Thymus (tissue), 11 donors: Measurements from ENCODE around the gene CCDC59. TPM values are rescaled to one million over a fixed set of nuclear protein-coding genes. Genes with fewer than 3 reads are reported as not detected.
A peak's percentile ranks its signal among the peaks of the same experiment; 100 is the strongest.
"Not testable (repeated sequence)": the region's sequence is repeated elsewhere in the genome, so short reads cannot be mapped to it uniquely, and the experiment has no call there.

Experiments
- DNase-seq, 9 donors: peaks; one replicate each; pipeline ENCODE4 v3.0.0-alpha.2; 2013; ENCODE audit warnings: low spot score in 9 of 9, low read depth in 6 of 9, missing footprints in 1 of 9
- H3K27ac ChIP-seq, 2 donors: one replicate each; pipeline ENCODE4 v1.5.1; 2013; ENCODE audit warnings: control low read depth in 1 of 2, low read depth in 1 of 2, low read length in 1 of 2, mild to moderate bottlenecking in 1 of 2, moderate library complexity in 1 of 2
- H3K27me3 ChIP-seq, 2 donors: one replicate each; pipeline ENCODE4 v1.5.1; 2013; ENCODE audit warnings: low read length in 1 of 2; ENCODE audit not compliant: control insufficient read depth in 2 of 2, insufficient read depth in 1 of 2
- H3K36me3 ChIP-seq, 2 donors: one replicate each; pipeline ENCODE4 v1.5.1; 2013; ENCODE audit warnings: low read length in 1 of 2, mild to moderate bottlenecking in 1 of 2, moderate library complexity in 1 of 2; ENCODE audit not compliant: control insufficient read depth in 2 of 2, insufficient read depth in 2 of 2
- H3K4me1 ChIP-seq, 2 donors: one replicate each; pipeline ENCODE4 v1.5.1; 2013; ENCODE audit warnings: low read length in 2 of 2; ENCODE audit not compliant: control insufficient read depth in 2 of 2, insufficient read depth in 2 of 2
- H3K4me3 ChIP-seq, 2 donors: one replicate each; pipeline ENCODE4 v1.5.1; 2013; ENCODE audit warnings: low read length in 2 of 2, control low read depth in 1 of 2, mild to moderate bottlenecking in 1 of 2
- H3K9me3 ChIP-seq, 2 donors: one replicate each; pipeline ENCODE4 v1.5.1; 2013; ENCODE audit warnings: low read length in 1 of 2, mild to moderate bottlenecking in 1 of 2; ENCODE audit not compliant: control insufficient read depth in 2 of 2, insufficient read depth in 1 of 2
- WGBS: extraction: QIAGEN DNeasy Blood & Tissue Kit; methylation state at CpG from one replicate; pipeline ENCODE4 v1.1.7; 2013; 5-methylcytosine and 5-hydroxymethylcytosine counted together
- polyA plus RNA-seq: library from polyadenylated mRNA; stranded (reverse); fragments of 200-250 nt; gene quantifications from one replicate; pipeline ENCODE4 v1.2.3, GENCODE V29; 2013
- total RNA-seq: library from RNA; stranded (reverse); fragments of 120-200 nt; gene quantifications from one replicate; pipeline ENCODE4 v1.2.4, GENCODE V29; 2013
- donor health status: healthy.

CCDC59 gene
- total and polyA plus RNA-seq, 2 donors: 51.2 to 88.1 TPM

- Histone ChIP-seq H3K27me3 (no peaks in the 10 kb centered on the region), H3K27ac (no peak overlapping the region), H3K4me3 (no peak overlapping the region), H3K36me3 (no peaks in the 10 kb centered on the region), H3K9me3 (peaks cover 0 to 4% of the 10 kb centered on the region in 2 donors), H3K4me1 (no peaks in the 10 kb centered on the region)
- peak in 1 of 9 donors; percentile 4 for DNase-seq
- WGBS: 91% methylated on average over 1 of the region's 1 CpG
These were observed 8.0 kb upstream of the CCDC59 start for GRCh38 chr12:82366197-82366596.

DNA sequence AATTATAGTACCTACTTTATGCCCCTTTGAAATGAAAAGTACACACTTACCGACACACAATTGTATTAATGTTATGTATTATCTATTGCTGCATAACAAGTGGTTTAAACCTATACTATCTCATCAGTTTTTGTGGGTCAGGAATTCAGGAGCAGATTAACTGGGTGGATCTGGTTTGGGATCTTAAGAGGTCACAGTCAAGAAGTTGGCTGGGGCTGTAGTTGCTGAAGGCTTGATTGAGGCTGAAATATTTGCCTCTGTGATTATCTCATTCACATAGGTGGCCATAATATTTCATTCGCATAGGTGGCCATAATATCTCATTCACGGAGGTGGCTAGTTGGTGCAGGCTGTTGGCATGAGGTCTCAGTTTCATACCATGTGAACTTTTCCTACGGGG is 5.8 kb upstream of the CCDC59 start:
- Histone ChIP-seq H3K4me3 (no peak overlapping the region), H3K36me3 (no peaks in the 10 kb centered on the region), H3K27me3 (no peaks in the 10 kb centered on the region), H3K4me1 (peaks cover 3% of the 10 kb centered on the region in 2 donors), H3K27ac (no peak overlapping the region), H3K9me3 (no peaks in the 10 kb centered on the region)
- DNase-seq: no peak
- over 99% methylated on average over 4 of the region's 4 CpGs for WGBS

DNA sequence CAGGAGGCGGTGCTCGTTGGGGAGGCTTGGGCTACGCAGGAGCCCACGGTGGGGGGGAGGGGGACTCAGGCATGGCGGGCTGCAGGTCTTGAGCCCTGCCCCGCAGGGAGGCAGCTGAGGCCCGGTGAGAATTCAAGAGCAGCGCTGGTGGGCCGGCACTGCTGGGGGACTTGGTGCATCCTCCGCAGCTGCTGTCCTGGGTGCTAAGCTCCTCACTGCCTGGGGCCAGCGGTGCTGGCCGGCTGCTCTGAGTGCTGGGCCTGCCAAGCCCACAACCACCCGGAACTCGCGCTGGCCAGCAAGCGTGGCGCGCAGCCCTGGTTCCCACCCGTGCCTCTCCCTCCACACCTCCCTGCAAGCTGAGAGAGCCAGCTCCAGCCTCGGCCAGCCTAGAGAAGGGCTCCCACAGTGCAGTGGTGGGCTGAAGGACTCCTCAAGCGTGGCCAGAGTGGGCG is 3.3 kb upstream of the CCDC59 start:
- Histone ChIP-seq H3K4me3 (no peak overlapping the region), H3K36me3 (peaks cover 0 to 5% of the 10 kb centered on the region in 2 donors), H3K27me3 (no peaks in the 10 kb centered on the region), H3K9me3 (no peaks in the 10 kb centered on the region), H3K27ac (no peak overlapping the region), H3K4me1 (peaks cover 3 to 7% of the 10 kb centered on the region in 2 donors)
- DNase-seq: no peak
- 87% methylated on average over 22 of the region's 22 CpGs for WGBS

DNA sequence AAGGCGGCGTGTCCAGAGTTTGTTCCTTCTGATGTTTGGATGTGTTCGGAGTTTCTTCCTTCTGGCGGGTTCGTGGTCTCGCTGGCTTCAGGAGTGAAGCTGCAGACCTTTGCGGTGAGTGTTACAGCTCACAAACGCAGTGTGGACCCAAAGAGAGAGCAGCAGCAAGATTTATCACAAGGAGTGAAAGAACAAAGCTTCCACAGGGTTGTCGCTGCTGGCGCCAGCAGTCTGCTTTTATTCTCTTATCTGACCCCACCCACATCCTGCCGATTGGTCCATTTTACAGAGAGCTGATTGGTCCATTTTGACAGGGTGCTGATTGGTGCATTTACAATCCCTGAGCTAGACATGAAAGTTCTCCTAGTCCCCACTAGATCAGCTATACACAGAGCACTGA is 2.6 kb upstream of the CCDC59 start:
- peaks cover 0 to 11% of the 10 kb centered on the region in 2 donors for H3K36me3 ChIP-seq
- DNase-seq, H3K27ac ChIP-seq, H3K4me3 ChIP-seq, H3K4me1 ChIP-seq, H3K9me3 ChIP-seq, H3K27me3 ChIP-seq: not testable (repeated sequence)
- WGBS: 98% methylated on average over 11 of the region's 11 CpGs

GRCh38 chr12:82359115-82359478 is 910 bp upstream of the CCDC59 start:
- Histone ChIP-seq H3K27me3 (no peaks in the 10 kb centered on the region), H3K36me3 (peaks cover 0 to 22% of the 10 kb centered on the region in 2 donors), H3K9me3 (no peaks in the 10 kb centered on the region), H3K4me3 (peak overlapping the region; percentile 73 to 82), H3K4me1 (peaks cover 3 to 7% of the 10 kb centered on the region in 2 donors), H3K27ac (peak overlapping the region in 1 of 2 donors; percentile 96)
- peak in 2 of 9 donors; percentile 8 to 9 for DNase-seq
- 12% methylated on average over 4 of the region's 4 CpGs for WGBS

DNA sequence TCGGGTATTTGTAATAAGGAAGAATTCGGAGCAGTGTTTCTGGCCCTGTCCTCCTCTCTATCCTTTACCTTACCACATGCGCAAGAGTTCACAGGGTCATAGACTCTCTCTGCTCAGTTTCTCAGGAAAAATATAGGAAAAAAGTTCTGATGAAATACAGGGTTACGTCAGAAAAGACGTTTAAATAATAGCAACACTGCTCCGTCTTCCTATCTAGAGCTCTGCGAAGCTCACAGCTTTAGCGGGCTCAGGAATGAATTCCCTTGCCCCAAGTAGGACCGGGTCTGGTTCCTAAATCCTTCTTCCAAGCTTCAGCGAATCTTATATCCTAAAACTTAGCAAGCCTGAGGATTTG is 365 bp downstream of the CCDC59 start:
- Histone ChIP-seq H3K27ac (peak overlapping the region; percentile 96 to 99), H3K27me3 (no peaks in the 10 kb centered on the region), H3K4me1 (peaks cover 3 to 7% of the 10 kb centered on the region in 2 donors), H3K4me3 (peak overlapping the region; percentile 73 to 82), H3K9me3 (no peaks in the 10 kb centered on the region), H3K36me3 (peaks cover 0 to 33% of the 10 kb centered on the region in 2 donors)
- peak in 1 of 9 donors; percentile 8 for DNase-seq
- under 1% methylated on average over 10 of the region's 10 CpGs for WGBS

GRCh38 chr12:82357340-82357739 is 847 bp downstream of the CCDC59 start:
- H3K9me3 ChIP-seq: no peaks in the 10 kb centered on the region
- peak overlapping the region; percentile 73 to 82 for H3K4me3 ChIP-seq
- peaks cover 3 to 7% of the 10 kb centered on the region in 2 donors for H3K4me1 ChIP-seq
- no peak for DNase-seq
- H3K36me3 ChIP-seq: peaks cover 2 to 38% of the 10 kb centered on the region in 2 donors
- no peaks in the 10 kb centered on the region for H3K27me3 ChIP-seq
- WGBS: 57% methylated on average over 4 of the region's 4 CpGs
- H3K27ac ChIP-seq: no peak overlapping the region

- H3K27ac ChIP-seq: no peak overlapping the region
- no peak for DNase-seq
- WGBS: 96% methylated on average over 6 of the region's 6 CpGs
- peaks cover 11 to 38% of the 10 kb centered on the region in 2 donors for H3K36me3 ChIP-seq
- no peaks in the 10 kb centered on the region for H3K4me1 ChIP-seq
- no peaks in the 10 kb centered on the region for H3K27me3 ChIP-seq
- no peak overlapping the region for H3K4me3 ChIP-seq
- no peaks in the 10 kb centered on the region for H3K9me3 ChIP-seq
These were observed 6.8 kb downstream of the CCDC59 start for GRCh38 chr12:82351390-82351789.

DNA sequence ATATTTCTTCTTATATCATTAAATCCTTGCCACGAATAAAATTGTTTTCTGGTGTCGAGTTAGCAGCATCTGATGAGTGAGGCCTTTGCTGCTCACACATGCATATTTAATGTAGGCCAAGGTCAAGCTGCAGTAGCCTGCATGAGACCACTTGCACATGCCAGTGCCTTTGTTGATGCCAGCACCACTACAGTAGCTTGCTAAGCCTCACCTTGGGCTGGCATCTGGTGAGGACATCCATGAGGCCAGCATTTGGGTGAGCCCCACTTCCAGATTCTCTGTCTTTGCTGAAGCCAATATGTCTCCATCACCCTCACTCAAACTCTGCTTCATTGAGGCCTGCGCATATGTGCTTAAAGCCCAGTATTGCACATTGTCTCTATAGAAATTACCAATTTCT is 8.0 kb downstream of the CCDC59 start:
- Histone ChIP-seq H3K4me1 (no peaks in the 10 kb centered on the region), H3K27ac (no peak overlapping the region), H3K4me3 (no peak overlapping the region), H3K27me3 (no peaks in the 10 kb centered on the region), H3K9me3 (no peaks in the 10 kb centered on the region), H3K36me3 (peaks cover 11 to 31% of the 10 kb centered on the region in 2 donors)
- 99% methylated on average over 3 of the region's 3 CpGs for WGBS
- no peak for DNase-seq

- Histone ChIP-seq H3K4me3 (no peak overlapping the region), H3K36me3 (no peaks in the 10 kb centered on the region), H3K27ac (no peak overlapping the region), H3K27me3 (no peaks in the 10 kb centered on the region), H3K4me1 (no peaks in the 10 kb centered on the region), H3K9me3 (no peaks in the 10 kb centered on the region)
- DNase-seq: no peak
- 45% methylated on average over 1 of the region's 1 CpG for WGBS
These were observed 28.7 kb downstream of the CCDC59 start for GRCh38 chr12:82329508-82329907.
